Measurements from ENCODE around the gene TTC7B.

GRCh38 chr14:90760078-90760444 lies 56.2 kb downstream of the TTC7B start:
- no peak for TF ChIP-seq GATA2 (IDR thresholded peaks at IDR 0.05; ENCODE audit: low read depth, low read length)
- TF ChIP-seq GATA3 (IDR thresholded peaks at IDR 0.05; ENCODE audit: low read depth, low read length): no peak
